Breast epithelium (tissue), 3 donors: ENCODE results near the gene CLDND1.

Experiments
- POLR2A ChIP-seq: fragments of 450-650 bp; IDR thresholded peaks from one replicate; pipeline ENCODE4 v1.6.1; 2016; ENCODE audit warnings: antibody characterized with exemption, mild to moderate bottlenecking, moderate library complexity
- TF ChIP-seq, protein P1 (sequence below), 3 donors: fragments of 450-650 bp; IDR thresholded peaks; one replicate each; pipeline ENCODE4 v1.5.1; 2016 to 2017; ENCODE audit warnings: antibody characterized with exemption in 3 of 3, mild to moderate bottlenecking in 3 of 3, moderate library complexity in 3 of 3

DNA sequence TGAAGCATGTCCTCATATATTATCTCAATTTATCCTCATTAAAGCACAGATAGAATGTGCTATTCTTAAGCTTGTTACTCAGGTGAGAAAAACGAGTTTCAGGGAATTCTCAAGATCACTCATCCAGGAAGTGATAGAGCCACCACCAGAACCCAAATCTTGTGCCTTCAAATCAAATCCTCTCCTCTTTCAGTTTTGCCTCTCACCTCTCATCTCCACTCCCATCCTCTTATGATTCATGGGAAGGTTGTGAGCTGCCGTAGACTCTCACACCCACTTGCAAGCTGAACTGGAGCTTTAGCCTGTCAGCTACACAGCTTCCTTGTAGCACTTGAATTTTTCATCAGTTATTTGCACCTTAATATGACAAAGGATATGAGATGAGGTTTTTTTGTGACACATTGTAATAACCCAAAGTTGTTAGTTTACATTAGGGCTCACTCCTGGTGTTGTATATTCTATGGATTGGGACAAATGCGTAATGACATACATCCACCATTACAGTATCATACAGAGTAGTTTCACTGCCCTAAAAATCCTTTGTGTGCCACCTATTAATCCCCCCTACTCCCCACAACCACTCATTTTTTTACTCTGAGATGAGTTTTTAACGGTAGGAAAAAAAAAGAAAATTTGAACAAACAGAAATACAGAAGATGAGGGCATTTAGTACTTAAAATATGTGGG is 34.8 kb upstream of the CLDND1 start:
- no peak for TF ChIP-seq POLR2A
- TF ChIP-seq, protein P1, sequence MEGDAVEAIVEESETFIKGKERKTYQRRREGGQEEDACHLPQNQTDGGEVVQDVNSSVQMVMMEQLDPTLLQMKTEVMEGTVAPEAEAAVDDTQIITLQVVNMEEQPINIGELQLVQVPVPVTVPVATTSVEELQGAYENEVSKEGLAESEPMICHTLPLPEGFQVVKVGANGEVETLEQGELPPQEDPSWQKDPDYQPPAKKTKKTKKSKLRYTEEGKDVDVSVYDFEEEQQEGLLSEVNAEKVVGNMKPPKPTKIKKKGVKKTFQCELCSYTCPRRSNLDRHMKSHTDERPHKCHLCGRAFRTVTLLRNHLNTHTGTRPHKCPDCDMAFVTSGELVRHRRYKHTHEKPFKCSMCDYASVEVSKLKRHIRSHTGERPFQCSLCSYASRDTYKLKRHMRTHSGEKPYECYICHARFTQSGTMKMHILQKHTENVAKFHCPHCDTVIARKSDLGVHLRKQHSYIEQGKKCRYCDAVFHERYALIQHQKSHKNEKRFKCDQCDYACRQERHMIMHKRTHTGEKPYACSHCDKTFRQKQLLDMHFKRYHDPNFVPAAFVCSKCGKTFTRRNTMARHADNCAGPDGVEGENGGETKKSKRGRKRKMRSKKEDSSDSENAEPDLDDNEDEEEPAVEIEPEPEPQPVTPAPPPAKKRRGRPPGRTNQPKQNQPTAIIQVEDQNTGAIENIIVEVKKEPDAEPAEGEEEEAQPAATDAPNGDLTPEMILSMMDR (IDR thresholded peaks at IDR 0.05), result no peak
